Thyroid gland (tissue), 4 donors: Measurements from ENCODE around the gene RASGRF1.

Experiments
- CTCF ChIP-seq, 6 experiments: fragments of 200-600 bp in 3 of 6; fragments of 450-650 bp in 3 of 6; sonication (generic) in 3 of 6; IDR thresholded peaks; one replicate each; pipeline ENCODE4 v1.5.1; 2016 to 2019; ENCODE audit warnings: antibody characterized with exemption in 6 of 6, mild to moderate bottlenecking in 2 of 6, inconsistent platforms in 1 of 6, moderate library complexity in 1 of 6
- POLR2A ChIP-seq, 2 donors: fragments of 450-650 bp; IDR thresholded peaks; one replicate each; pipeline ENCODE4 v1.6.1; 2017; ENCODE audit warnings: antibody characterized with exemption in 2 of 2, mild to moderate bottlenecking in 2 of 2, moderate library complexity in 1 of 2

- TF ChIP-seq CTCF (IDR thresholded peaks at IDR 0.05) (no peak), POLR2A (IDR thresholded peaks at IDR 0.05) (no peak)
Observed at GRCh38 chr15:78991476-78991875, 99.1 kb downstream of the RASGRF1 start.
